ENCODE measurements around the gene SLC25A20. TPM values are rescaled to one million over a fixed set of nuclear protein-coding genes. Genes with fewer than 3 reads are reported as not detected.

SLC25A20 gene
- polyA plus RNA-seq, 1 experiment: 30.0 TPM

- Histone ChIP-seq H3K9me3 (ENCODE audit: control insufficient read depth, insufficient read depth, low read length) (no peaks in the 10 kb centered on the region), H3K4me3 (ENCODE audit: low read depth, low read length) (no peak overlapping the region), H3K27me3 (ENCODE audit: control insufficient read depth, insufficient read depth, low read length) (no peaks in the 10 kb centered on the region), H3K27ac (ENCODE audit: low read depth, low read length) (no peak overlapping the region)
- DNase-seq (ENCODE audit: low read depth, low spot score): no peak
- ChIA-PET CTCF (interaction anchor here (0.5 to 0.6 kb wide), 2 partner anchors 202 to 1325 kb away, joined by 4 to 6 read pairs; no protein-coding TSS in a partner anchor), POLR2A (no interaction called here)
- TF ChIP-seq CTCF (IDR thresholded peaks at IDR 0.05; ENCODE audit: low read depth, low read length): no peak
These were observed 39.5 kb upstream of the SLC25A20 start for GRCh38 chr3:48938156-48938555.

- Histone ChIP-seq H3K27me3 (ENCODE audit: control insufficient read depth, insufficient read depth, low read length) (no peaks in the 10 kb centered on the region), H3K4me3 (ENCODE audit: low read depth, low read length) (no peak overlapping the region), H3K27ac (ENCODE audit: low read depth, low read length) (no peak overlapping the region), H3K9me3 (ENCODE audit: control insufficient read depth, insufficient read depth, low read length) (no peaks in the 10 kb centered on the region)
- ChIA-PET CTCF (no interaction called here), POLR2A (no interaction called here)
- no peak for DNase-seq (ENCODE audit: low read depth, low spot score)
- no peak for TF ChIP-seq CTCF (IDR thresholded peaks at IDR 0.05; ENCODE audit: low read depth, low read length)
These were observed 36.8 kb upstream of the SLC25A20 start for GRCh38 chr3:48935530-48935929.

GRCh38 chr3:48934333-48934991 is 35.8 kb upstream of the SLC25A20 start:
- TF ChIP-seq CTCF (IDR thresholded peaks at IDR 0.05; ENCODE audit: low read depth, low read length): no peak
- POLR2A ChIA-PET: interaction anchor here (1.2 kb wide), 1 partner anchor 15 kb away, joined by 4 read pairs; the partner anchor contains the start of gene ARIH2
- H3K27ac ChIP-seq (ENCODE audit: low read depth, low read length): no peak overlapping the region
- DNase-seq (ENCODE audit: low read depth, low spot score): no peak
- no peaks in the 10 kb centered on the region for H3K9me3 ChIP-seq (ENCODE audit: control insufficient read depth, insufficient read depth, low read length)
- no peaks in the 10 kb centered on the region for H3K27me3 ChIP-seq (ENCODE audit: control insufficient read depth, insufficient read depth, low read length)
- CTCF ChIA-PET: no interaction called here
- H3K4me3 ChIP-seq (ENCODE audit: low read depth, low read length): no peak overlapping the region

GRCh38 chr3:48931944-48932580 is 33.4 kb upstream of the SLC25A20 start:
- H3K27ac ChIP-seq (ENCODE audit: low read depth, low read length): no peak overlapping the region
- no peaks in the 10 kb centered on the region for H3K9me3 ChIP-seq (ENCODE audit: control insufficient read depth, insufficient read depth, low read length)
- no peak for DNase-seq (ENCODE audit: low read depth, low spot score)
- no peak overlapping the region for H3K4me3 ChIP-seq (ENCODE audit: low read depth, low read length)
- no peak for TF ChIP-seq CTCF (IDR thresholded peaks at IDR 0.05; ENCODE audit: low read depth, low read length)
- H3K27me3 ChIP-seq (ENCODE audit: control insufficient read depth, insufficient read depth, low read length): no peaks in the 10 kb centered on the region
- CTCF ChIA-PET: interaction anchor here (0.5 kb wide), 1 partner anchor 20 kb away, joined by 4 read pairs; no protein-coding TSS in a partner anchor
- POLR2A ChIA-PET: no interaction called here

- Histone ChIP-seq H3K27me3 (ENCODE audit: control insufficient read depth, insufficient read depth, low read length) (no peaks in the 10 kb centered on the region), H3K4me3 (ENCODE audit: low read depth, low read length) (no peak overlapping the region), H3K27ac (ENCODE audit: low read depth, low read length) (no peak overlapping the region), H3K9me3 (ENCODE audit: control insufficient read depth, insufficient read depth, low read length) (no peaks in the 10 kb centered on the region)
- POLR2A ChIA-PET: no interaction called here
- no peak for TF ChIP-seq CTCF (IDR thresholded peaks at IDR 0.05; ENCODE audit: low read depth, low read length)
- no peak for DNase-seq (ENCODE audit: low read depth, low spot score)
- CTCF ChIA-PET: interaction anchor here (1.0 kb wide), 1 partner anchor 129 kb away, joined by 3 read pairs; no protein-coding TSS in a partner anchor
These were observed 31.9 kb upstream of the SLC25A20 start for GRCh38 chr3:48930590-48930989.

All from AG04450 (cell line).